Thyroid gland (tissue), 4 donors: ENCODE measurements around the gene CACNA1D.

Experiments used
- CTCF ChIP-seq, 6 experiments: fragments of 200-600 bp in 3 of 6; fragments of 450-650 bp in 3 of 6; sonication (generic) in 3 of 6; IDR thresholded peaks; one replicate each; pipeline ENCODE4 v1.5.1; 2016 to 2019; ENCODE audit warnings: antibody characterized with exemption in 6 of 6, mild to moderate bottlenecking in 2 of 6, inconsistent platforms in 1 of 6, moderate library complexity in 1 of 6
- POLR2A ChIP-seq, 2 donors: fragments of 450-650 bp; IDR thresholded peaks; one replicate each; pipeline ENCODE4 v1.6.1; 2017; ENCODE audit warnings: antibody characterized with exemption in 2 of 2, mild to moderate bottlenecking in 2 of 2, moderate library complexity in 1 of 2

DNA sequence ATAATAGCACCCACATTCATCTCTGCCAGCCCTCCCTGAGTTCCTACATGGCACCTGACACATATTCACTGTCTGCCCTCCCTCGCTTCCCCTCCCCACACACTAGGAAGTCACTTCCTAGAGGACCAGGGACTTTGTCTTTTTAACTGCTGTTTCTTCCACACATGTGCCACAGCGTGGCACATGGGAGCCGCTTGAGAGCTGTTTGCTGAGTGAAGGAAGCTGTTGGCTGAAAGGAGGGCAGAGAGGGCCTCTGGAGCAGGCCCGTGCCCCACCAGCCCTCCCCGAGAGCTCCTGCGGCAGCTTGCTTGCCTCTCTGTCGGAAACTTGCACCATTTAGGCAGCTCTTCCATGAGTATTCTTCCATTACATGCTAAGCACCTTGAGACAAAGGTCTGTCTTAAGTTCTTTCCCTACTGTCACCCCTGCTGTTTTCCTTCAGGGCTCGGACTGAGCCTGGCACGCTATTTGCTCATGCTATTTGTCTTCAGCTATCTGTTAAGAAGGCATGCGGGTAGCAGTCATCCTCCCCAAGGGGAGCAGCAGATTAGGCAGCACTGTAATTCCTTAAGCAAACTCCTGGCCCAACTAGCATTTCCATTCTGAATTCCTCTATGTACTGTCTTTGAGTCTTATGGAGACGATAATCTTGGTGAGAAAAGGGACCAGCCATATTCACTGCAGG lies 72.2 kb downstream of the CACNA1D start:
- TF ChIP-seq CTCF (IDR thresholded peaks at IDR 0.05): no peak
- no peak for TF ChIP-seq POLR2A (IDR thresholded peaks at IDR 0.05)
